Tibial artery (tissue), 4 donors: ENCODE data around the gene WDR86.

Experiments
- DNase-seq, 2 donors: peaks; one replicate each; pipeline ENCODE4 v3.0.0-alpha.2; 2019
- H3K27ac ChIP-seq, 2 donors: fragments of 200-600 bp; sonication (generic) in 1 of 2; 1 replicate in 1 of 2; 2 replicates in 1 of 2; pipeline ENCODE4 v1.5.1; 2018 to 2019; ENCODE audit warnings: mild to moderate bottlenecking in 1 of 2
- H3K27me3 ChIP-seq, 2 donors: fragments of 200-600 bp; sonication (generic) in 1 of 2; one replicate each; pipeline versions ENCODE4 v1.5.1 to v1.6.0; 2016 to 2019
- H3K36me3 ChIP-seq, 3 donors: fragments of 200-600 bp; sonication (generic) in 2 of 3; one replicate each; pipeline ENCODE4 v1.5.1; 2016 to 2019; ENCODE audit warnings: mild to moderate bottlenecking in 2 of 3
- H3K4me1 ChIP-seq, 4 donors: fragments of 200-600 bp; sonication (generic) in 2 of 4; 1 replicate in 3 of 4; 2 replicates in 1 of 4; pipeline ENCODE4 v1.5.1; 2016 to 2019
- H3K4me3 ChIP-seq, 2 donors: fragments of 200-600 bp; sonication (generic) in 1 of 2; 1 replicate in 1 of 2; 2 replicates in 1 of 2; pipeline ENCODE4 v1.5.1; 2018 to 2019; ENCODE audit warnings: mild to moderate bottlenecking in 2 of 2
- H3K9me3 ChIP-seq, 3 donors: fragments of 200-600 bp; sonication (generic) in 1 of 3; one replicate each; pipeline ENCODE4 v1.5.1; 2016 to 2019
- CTCF ChIP-seq, 2 experiments: fragments of 200-600 bp in 1 of 2; fragments of 450-650 bp in 1 of 2; IDR thresholded peaks; one replicate each; pipeline ENCODE4 v1.5.1; 2017 to 2019; ENCODE audit warnings: antibody characterized with exemption in 2 of 2, mild to moderate bottlenecking in 1 of 2, moderate library complexity in 1 of 2
- intact Hi-C: fragments of 100-400 bp; cut with DNase I; formaldehyde crosslinking; loops from one replicate; pipeline ENCODE4 v1.15.0; 2023; ENCODE audit warnings: low total_unique reads

WDR86 gene

GRCh38 chr7:151402029-151402835 lies 7.6 kb downstream of the WDR86 start:
- no peak for DNase-seq
- no peak overlapping the region for H3K4me3 ChIP-seq
- intact Hi-C loops = no loop called here
- no peak overlapping the region for H3K27ac ChIP-seq
- no peaks in the 10 kb centered on the region for H3K36me3 ChIP-seq
- peaks cover 0 to 3% of the 10 kb centered on the region in 2 donors for H3K27me3 ChIP-seq
- H3K9me3 ChIP-seq = no peaks in the 10 kb centered on the region
- peaks cover 0 to 22% (median 15%) of the 10 kb centered on the region in 4 donors for H3K4me1 ChIP-seq
- TF ChIP-seq CTCF (IDR thresholded peaks at IDR 0.05) = no peak

- Histone ChIP-seq H3K9me3 (no peaks in the 10 kb centered on the region), H3K4me3 (no peak overlapping the region), H3K27ac (no peak overlapping the region), H3K4me1 (peaks cover 0 to 22% (median 15%) of the 10 kb centered on the region in 4 donors), H3K36me3 (peaks cover 0 to 1% (median 0%) of the 10 kb centered on the region in 3 donors), H3K27me3 (peaks cover 0 to 5% of the 10 kb centered on the region in 2 donors)
- intact Hi-C loops = no loop called here
- TF ChIP-seq CTCF (IDR thresholded peaks at IDR 0.05) = no peak
- DNase-seq = no peak
Measured at GRCh38 chr7:151400626-151401315, 9.1 kb downstream of the WDR86 start.

- Histone ChIP-seq H3K27me3 (peaks cover 0 to 12% of the 10 kb centered on the region in 2 donors), H3K27ac (no peak overlapping the region), H3K36me3 (peaks cover 0 to 6% (median 0%) of the 10 kb centered on the region in 3 donors), H3K4me1 (peaks cover 0 to 20% (median 15%) of the 10 kb centered on the region in 4 donors), H3K9me3 (no peaks in the 10 kb centered on the region), H3K4me3 (no peak overlapping the region)
- DNase-seq = no peak
- intact Hi-C loops = no loop called here
- no peak for TF ChIP-seq CTCF (IDR thresholded peaks at IDR 0.05)
Measured at GRCh38 chr7:151399906-151400305, 9.9 kb downstream of the WDR86 start.

- Histone ChIP-seq H3K4me1 (peaks cover 0 to 14% (median 11%) of the 10 kb centered on the region in 4 donors), H3K27me3 (peaks cover 0 to 13% of the 10 kb centered on the region in 2 donors), H3K27ac (no peak overlapping the region), H3K36me3 (peaks cover 0 to 6% (median 0%) of the 10 kb centered on the region in 3 donors), H3K9me3 (no peaks in the 10 kb centered on the region), H3K4me3 (no peak overlapping the region)
- intact Hi-C loops = no loop called here
- no peak for DNase-seq
- TF ChIP-seq CTCF (IDR thresholded peaks at IDR 0.05) = no peak
Measured at GRCh38 chr7:151399305-151399601, 10.6 kb downstream of the WDR86 start.

GRCh38 chr7:151398446-151399304 lies 11.2 kb downstream of the WDR86 start:
- Histone ChIP-seq H3K27me3 (peaks cover 0 to 17% of the 10 kb centered on the region in 2 donors), H3K4me1 (peaks cover 0 to 8% (median 5%) of the 10 kb centered on the region in 4 donors), H3K9me3 (no peaks in the 10 kb centered on the region), H3K27ac (no peak overlapping the region), H3K36me3 (peaks cover 0 to 6% (median 0%) of the 10 kb centered on the region in 3 donors), H3K4me3 (no peak overlapping the region)
- no peak for TF ChIP-seq CTCF (IDR thresholded peaks at IDR 0.05)
- no peak for DNase-seq
- intact Hi-C loops = no loop called here
